DOHH2 (cell line): Measurements from ENCODE around the gene TCEAL8.

Experiments
- H3F3A ChIP-seq: fragments of 200-600 bp; sonication (generic), shearing (Covaris generic); 2 replicates; pipeline ENCODE4 v1.6.0; 2016; ENCODE audit warnings: antibody characterized with exemption, mild to moderate bottlenecking; ENCODE audit not compliant: control insufficient read depth, insufficient read depth
- H3K27ac ChIP-seq: fragments of 200-600 bp; sonication (generic); 2 replicates; pipeline ENCODE4 v1.5.1; 2014; ENCODE audit warnings: low read depth, mild to moderate bottlenecking, low read length, moderate library complexity
- H3K27me3 ChIP-seq: fragments of 200-600 bp; sonication (generic); 2 replicates; pipeline ENCODE4 v1.6.1; 2014; ENCODE audit warnings: mild to moderate bottlenecking, low read length, mixed read lengths; ENCODE audit not compliant: control insufficient read depth
- H3K36me3 ChIP-seq: fragments of 200-600 bp; sonication (generic); 2 replicates; pipeline ENCODE4 v1.6.1; 2014; ENCODE audit warnings: mild to moderate bottlenecking, low read length, moderate library complexity, mixed read lengths; ENCODE audit not compliant: control insufficient read depth
- H3K4me1 ChIP-seq: fragments of 200-600 bp; sonication (generic); 2 replicates; pipeline ENCODE4 v1.6.1; 2014; ENCODE audit warnings: mild to moderate bottlenecking, low read length, mixed read lengths; ENCODE audit not compliant: control insufficient read depth
- H3K4me2 ChIP-seq: fragments of 200-600 bp; sonication (generic); 2 replicates; pipeline ENCODE4 v1.6.0; 2014; ENCODE audit warnings: mild to moderate bottlenecking, low read length, moderate library complexity
- H3K4me3 ChIP-seq: fragments of 200-600 bp; sonication (generic); 2 replicates; pipeline ENCODE4 v1.5.1; 2014; ENCODE audit warnings: mild to moderate bottlenecking, low read length, mixed read lengths
- H3K79me2 ChIP-seq: fragments of 200-600 bp; sonication (generic); 2 replicates; pipeline ENCODE4 v1.6.1; 2014; ENCODE audit warnings: mild to moderate bottlenecking, low read length, mixed read lengths; ENCODE audit not compliant: control insufficient read depth
- H3K9me2 ChIP-seq: fragments of 200-600 bp; sonication (generic); replicated peaks from 2 replicates; pipeline ENCODE4 v1.6.1; 2014; ENCODE audit warnings: mild to moderate bottlenecking, low read length, mixed read lengths; ENCODE audit not compliant: control insufficient read depth
- H3K9me3 ChIP-seq: fragments of 200-600 bp; sonication (generic); 2 replicates; pipeline ENCODE4 v1.6.1; 2014; ENCODE audit warnings: antibody characterized with exemption, low read length, mixed read lengths; ENCODE audit not compliant: control insufficient read depth, insufficient read depth
- H4K20me1 ChIP-seq: fragments of 200-600 bp; sonication (generic); 2 replicates; pipeline ENCODE4 v1.6.0; 2014; ENCODE audit warnings: low read depth, mild to moderate bottlenecking, antibody characterized with exemption, low read length, moderate library complexity; ENCODE audit not compliant: control insufficient read depth, insufficient read depth
- EZH2phosphoT487 ChIP-seq: fragments of 200-600 bp; sonication (generic); IDR thresholded peaks from 2 replicates; pipeline ENCODE4 v1.6.1; 2017; ENCODE audit warnings: borderline replicate concordance, mild to moderate bottlenecking, antibody characterized with exemption, low read length, moderate library complexity, mixed read lengths
- TF ChIP-seq, protein P1 (sequence below): fragments of 200-600 bp; sonication (generic); IDR thresholded peaks from one replicate; pipeline ENCODE4 v1.5.1; 2014; ENCODE audit warnings: antibody characterized with exemption, mild to moderate bottlenecking, low read depth, low read length; ENCODE audit not compliant: poor library complexity, severe bottlenecking

TCEAL8 gene, protein sequence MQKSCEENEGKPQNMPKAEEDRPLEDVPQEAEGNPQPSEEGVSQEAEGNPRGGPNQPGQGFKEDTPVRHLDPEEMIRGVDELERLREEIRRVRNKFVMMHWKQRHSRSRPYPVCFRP

DNA sequence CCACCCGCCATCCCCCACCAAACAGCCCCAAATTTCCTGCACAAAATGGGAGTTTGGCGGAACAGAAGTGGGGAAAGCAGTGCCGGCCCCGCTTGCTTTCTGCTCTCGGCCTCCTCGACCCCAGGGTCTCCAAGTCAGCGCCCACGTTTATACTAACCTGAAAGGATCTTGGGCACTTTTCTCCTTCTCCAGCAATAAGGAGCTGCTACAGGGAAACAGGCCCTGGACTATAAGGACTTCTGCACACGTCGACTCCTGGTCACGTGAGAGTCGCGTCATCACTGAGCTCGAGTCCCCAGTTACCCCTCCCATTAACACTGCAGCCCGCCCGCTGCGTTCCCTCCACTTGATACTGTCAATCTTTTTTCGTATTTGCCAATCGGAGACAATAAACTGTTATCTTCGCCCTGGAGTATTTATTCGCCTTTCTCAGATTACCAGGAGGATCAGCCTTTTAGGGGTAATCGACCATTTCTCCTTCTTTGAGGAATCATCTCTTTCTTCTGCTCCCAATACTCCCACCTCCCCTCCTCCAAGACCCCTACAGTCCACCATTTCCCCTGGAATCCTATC lies at the start of gene TCEAL8:
TSS of gene TCEAL8 (minus strand) at position 235 of the 573 bp plus-strand sequence. CDS start 1,176 bp downstream, outside the sequence.
- Histone ChIP-seq H4K20me1 (no peaks in the 10 kb centered on the region), H3K27me3 (no peaks in the 10 kb centered on the region), H3K36me3 (no peaks in the 10 kb centered on the region; the same call in 1 of the 2 replicates), H3K9me2 (no peaks in the 10 kb centered on the region), H3K27ac (no peak within 1 kb of the TSS; the same call in 1 of the 2 replicates), H3F3A (no peaks in the 10 kb centered on the region), H3K4me1 (peaks cover 4% of the 10 kb centered on the region; the same call in 1 of the 2 replicates), H3K4me2 (peak within 1 kb of the TSS; percentile 75), H3K79me2 (peaks cover 9% of the 10 kb centered on the region), H3K4me3 (peak within 1 kb of the TSS; percentile 83), H3K9me3 (no peaks in the 10 kb centered on the region)
- TF ChIP-seq, protein P1, sequence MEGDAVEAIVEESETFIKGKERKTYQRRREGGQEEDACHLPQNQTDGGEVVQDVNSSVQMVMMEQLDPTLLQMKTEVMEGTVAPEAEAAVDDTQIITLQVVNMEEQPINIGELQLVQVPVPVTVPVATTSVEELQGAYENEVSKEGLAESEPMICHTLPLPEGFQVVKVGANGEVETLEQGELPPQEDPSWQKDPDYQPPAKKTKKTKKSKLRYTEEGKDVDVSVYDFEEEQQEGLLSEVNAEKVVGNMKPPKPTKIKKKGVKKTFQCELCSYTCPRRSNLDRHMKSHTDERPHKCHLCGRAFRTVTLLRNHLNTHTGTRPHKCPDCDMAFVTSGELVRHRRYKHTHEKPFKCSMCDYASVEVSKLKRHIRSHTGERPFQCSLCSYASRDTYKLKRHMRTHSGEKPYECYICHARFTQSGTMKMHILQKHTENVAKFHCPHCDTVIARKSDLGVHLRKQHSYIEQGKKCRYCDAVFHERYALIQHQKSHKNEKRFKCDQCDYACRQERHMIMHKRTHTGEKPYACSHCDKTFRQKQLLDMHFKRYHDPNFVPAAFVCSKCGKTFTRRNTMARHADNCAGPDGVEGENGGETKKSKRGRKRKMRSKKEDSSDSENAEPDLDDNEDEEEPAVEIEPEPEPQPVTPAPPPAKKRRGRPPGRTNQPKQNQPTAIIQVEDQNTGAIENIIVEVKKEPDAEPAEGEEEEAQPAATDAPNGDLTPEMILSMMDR: no peak
- no peak for TF ChIP-seq EZH2phosphoT487

DNA sequence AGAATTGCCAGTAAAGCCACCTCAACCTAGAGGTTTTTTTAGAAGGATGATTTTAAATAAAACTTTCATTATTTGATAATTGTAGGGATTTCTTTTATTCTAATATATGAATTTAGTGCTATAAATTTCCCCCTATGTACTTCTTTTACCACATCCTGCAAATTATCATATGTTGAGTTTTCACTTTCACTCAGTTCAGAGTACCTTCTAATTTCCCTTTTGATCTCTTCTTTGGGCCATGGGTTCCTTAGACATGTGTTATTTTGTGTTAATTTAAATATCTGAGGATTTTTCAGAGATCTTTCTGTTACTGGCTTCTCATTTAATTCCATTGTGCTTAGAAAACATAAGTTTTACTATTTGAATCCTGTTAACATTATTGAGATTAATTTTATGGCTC lies 49.8 kb upstream of the TCEAL8 start:
- H3K4me3 ChIP-seq: no peak overlapping the region
- H3K9me2 ChIP-seq: no peaks in the 10 kb centered on the region
- no peaks in the 10 kb centered on the region for H3F3A ChIP-seq
- TF ChIP-seq, protein P1: no peak
- no peak for TF ChIP-seq EZH2phosphoT487
- H3K4me1 ChIP-seq: no peaks in the 10 kb centered on the region
- H3K27ac ChIP-seq: no peak overlapping the region
- no peaks in the 10 kb centered on the region for H3K36me3 ChIP-seq
- H3K79me2 ChIP-seq: no peaks in the 10 kb centered on the region
- H3K27me3 ChIP-seq: no peaks in the 10 kb centered on the region
- H3K9me3 ChIP-seq: no peaks in the 10 kb centered on the region
- no peak overlapping the region for H3K4me2 ChIP-seq
- no peaks in the 10 kb centered on the region for H4K20me1 ChIP-seq

DNA sequence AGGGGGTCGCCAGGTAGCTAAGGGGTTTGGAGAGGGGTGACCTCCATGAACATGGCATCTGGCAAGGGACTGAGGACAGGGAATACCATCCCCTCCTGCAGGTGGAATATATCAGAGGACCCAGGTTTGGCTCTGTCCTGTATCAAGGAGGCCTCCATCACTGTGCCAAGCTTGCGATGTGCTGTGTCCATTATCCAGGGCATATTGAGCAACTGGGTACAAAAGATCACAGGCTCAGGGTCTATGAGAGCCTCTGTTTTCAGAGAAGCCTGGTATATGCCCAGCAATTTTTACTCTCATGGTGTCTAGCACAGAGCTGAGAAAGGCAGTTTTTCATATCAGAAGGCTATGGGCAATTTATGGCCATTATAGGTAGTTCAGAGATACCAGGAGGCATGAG lies 38.2 kb upstream of the TCEAL8 start:
- Histone ChIP-seq H3K79me2 (no peaks in the 10 kb centered on the region), H3K4me3 (no peak overlapping the region), H3F3A (no peaks in the 10 kb centered on the region), H3K4me2 (no peak overlapping the region), H4K20me1 (no peaks in the 10 kb centered on the region), H3K27me3 (no peaks in the 10 kb centered on the region), H3K36me3 (no peaks in the 10 kb centered on the region), H3K9me3 (no peaks in the 10 kb centered on the region), H3K4me1 (no peaks in the 10 kb centered on the region), H3K9me2 (no peaks in the 10 kb centered on the region), H3K27ac (no peak overlapping the region)
- TF ChIP-seq, protein P1: no peak
- TF ChIP-seq EZH2phosphoT487: no peak
